Endothelial cell of umbilical vein (primary cell): ENCODE measurements around the gene CDK5. TPM values are rescaled to one million over a fixed set of nuclear protein-coding genes. Genes with fewer than 3 reads are reported as not detected.

Experiments used
- BruUV-seq: library from RNA; stranded (reverse); fragments of 400-500 nt; replicated peaks from 2 replicates; lab custom pipeline; 2021; lab: Mats Ljungman, UMichigan
- CTCF ChIA-PET: fragments of 300-600, 350-600 bp; sonication (Branson Sonifier 250); formaldehyde crosslinking; loops from one replicate; lab custom pipeline; 2021; ENCODE audit warnings: antibody characterized with exemption, inconsistent platforms; lab: Charles Lee
- POLR2A ChIA-PET: fragments of 300-600, 350-600 bp; sonication (Branson Sonifier 250); formaldehyde crosslinking; loops from one replicate; lab custom pipeline; 2021; ENCODE audit warnings: antibody characterized with exemption, inconsistent platforms; lab: Charles Lee
- DNase-seq: peaks from one replicate; pipeline ENCODE4 v3.0.0-alpha.2; 2011; ENCODE audit warnings: low read depth, low spot score
- FAIRE-seq: peaks from 2 replicates; lab custom pipeline; 2011; peaks lifted over from hg19 to GRCh38; lab: Jason Lieb, UNC
- H2AFZ ChIP-seq: 2 replicates; pipeline ENCODE4 v1.6.0; 2012; ENCODE audit warnings: low read depth, low read length, control low read depth, inconsistent platforms
- H3K27ac ChIP-seq: 2 replicates; pipeline ENCODE4 v1.5.1; 2011; ENCODE audit warnings: low read depth, mild to moderate bottlenecking, control low read depth, low read length, moderate library complexity; ENCODE audit not compliant: insufficient read depth
- H3K27me3 ChIP-seq, 2 experiments: 2 replicates each; pipeline versions ENCODE4 v1.6.0 to v1.6.1; 2011; ENCODE audit warnings: low read length in 2 of 2, mixed read lengths in 1 of 2; ENCODE audit not compliant: control insufficient read depth in 2 of 2, insufficient read depth in 2 of 2
- H3K36me3 ChIP-seq, 2 experiments: 2 replicates in 1 of 2; 3 replicates in 1 of 2; pipeline ENCODE4 v1.5.1; 2011; ENCODE audit warnings: low read length in 2 of 2, mild to moderate bottlenecking in 1 of 2, moderate library complexity in 1 of 2; ENCODE audit not compliant: control insufficient read depth in 2 of 2, insufficient read depth in 2 of 2; ENCODE audit errors: extremely low read depth in 1 of 2
- H3K4me1 ChIP-seq: 3 replicates; pipeline ENCODE4 v1.5.1; 2011; ENCODE audit warnings: mild to moderate bottlenecking, low read length; ENCODE audit not compliant: control insufficient read depth, insufficient read depth; ENCODE audit errors: extremely low read depth
- H3K4me2 ChIP-seq: 2 replicates; pipeline ENCODE4 v1.6.1; 2011; ENCODE audit warnings: low read length, control low read depth, mixed read lengths; ENCODE audit not compliant: insufficient read depth
- H3K4me3 ChIP-seq, 3 experiments: fragments of 200-600 bp in 1 of 3; sonication (generic), shearing (Covaris generic) in 1 of 3; replicated peaks in 1 of 3; 2 replicates each; pipeline ENCODE4 v1.5.1; 2011 to 2016; ENCODE audit warnings: control low read depth in 3 of 3, low read length in 3 of 3, mild to moderate bottlenecking in 2 of 3, inconsistent platforms in 1 of 3, low read depth in 1 of 3, moderate library complexity in 1 of 3; ENCODE audit not compliant: insufficient read depth in 1 of 3
- H3K79me2 ChIP-seq: 2 replicates; pipeline ENCODE4 v1.6.0; 2012; ENCODE audit warnings: low read length, inconsistent platforms; ENCODE audit not compliant: control insufficient read depth, insufficient read depth
- H3K9ac ChIP-seq: replicated peaks from 2 replicates; pipeline ENCODE3; 2011; ENCODE audit warnings: low read length, control low read depth; ENCODE audit not compliant: insufficient read depth; ENCODE audit errors: extremely low read depth
- H3K9me1 ChIP-seq: replicated peaks from 3 replicates; pipeline ENCODE4 v1.6.0; 2011; ENCODE audit warnings: mild to moderate bottlenecking, low read length; ENCODE audit not compliant: control insufficient read depth, insufficient read depth; ENCODE audit errors: extremely low read depth
- H3K9me3 ChIP-seq: replicated peaks from 2 replicates; pipeline ENCODE4 v1.5.1; 2012; ENCODE audit warnings: low read length, inconsistent platforms; ENCODE audit not compliant: control insufficient read depth, insufficient read depth
- H4K20me1 ChIP-seq: replicated peaks from 2 replicates; pipeline ENCODE3; 2011; ENCODE audit warnings: mild to moderate bottlenecking, low read length; ENCODE audit not compliant: control insufficient read depth, insufficient read depth; ENCODE audit errors: extremely low read depth
- CTCF ChIP-seq, 2 donors: IDR thresholded peaks; 1 replicate in 1 of 2; 2 replicates in 1 of 2; pipeline ENCODE4 v1.5.1; 2011; ENCODE audit warnings: low read length in 2 of 2, mild to moderate bottlenecking in 2 of 2, moderate library complexity in 2 of 2, control low read depth in 1 of 2, inconsistent platforms in 1 of 2, low read depth in 1 of 2; ENCODE audit not compliant: insufficient read depth in 1 of 2; ENCODE audit errors: extremely low read depth in 1 of 2
- MYC ChIP-seq: IDR thresholded peaks from one replicate; pipeline ENCODE4 v1.6.1; 2011; ENCODE audit warnings: mild to moderate bottlenecking, low read depth, low read length
- dilution Hi-C: fragments of 300-500 bp; cut with MboI; formaldehyde crosslinking; loops from one replicate; pipeline ENCODE4 v1.15.0; 2019; ENCODE audit warnings: low sequenced_read_pairs; ENCODE audit not compliant: extremely low pct_ligation_motif_present
- intact Hi-C: fragments of 100-400 bp; cut with micrococcal nuclease; formaldehyde crosslinking; loops from one replicate; pipeline ENCODE4 v1.10.0; 2022
- polyA plus RNA-seq, 4 experiments: library from polyadenylated mRNA; depleted of rRNA in 3 of 4; stranded (reverse) in 3 of 4; unstranded in 1 of 4; fragments of >200 nt; gene quantifications; 2 replicates each; pipeline versions ENCODE4 v1.2.1 to v1.2.3, GENCODE V29; 2011 to 2012; ENCODE audit warnings: missing spikeins in 1 of 4
- total RNA-seq: library from RNA; stranded (reverse); gene quantifications from 2 replicates; pipeline ENCODE4 v1.2.3, GENCODE V29; 2021

The CDK5 gene
- total and polyA plus RNA-seq, 2 donors (not counting 3 experiments of a cell fraction or from before 2014, with no cell fraction given) = 16.5 to 38.3 TPM

GRCh38 chr7:151009327-151010036, 48.2 kb downstream of the CDK5 start:
- Histone ChIP-seq H3K4me2 (no peak overlapping the region), H3K9me1 (no peaks in the 10 kb centered on the region), H2AFZ (no peak overlapping the region), H3K27ac (no peak overlapping the region), H3K4me3 (no peak overlapping the region), H3K36me3 (peaks cover 0 to 27% of the 10 kb centered on the region in 2 experiments), H3K4me1 (peaks cover 37% of the 10 kb centered on the region), H3K79me2 (no peaks in the 10 kb centered on the region), H3K9me3 (no peaks in the 10 kb centered on the region), H3K27me3 (no peaks in the 10 kb centered on the region), H4K20me1 (no peaks in the 10 kb centered on the region), H3K9ac (no peak overlapping the region)
- POLR2A ChIA-PET = no interaction called here
- TF ChIP-seq MYC (no peak), CTCF (IDR thresholded peaks at IDR 0.05; ENCODE audit: extremely low read depth in 1 of 2, insufficient read depth in 1 of 2, low read depth in 1 of 2, low read length in 2 of 2) (peak in 1 of 2 donors; percentile 16)
- no TSS peak for BruUV-seq
- DNase-seq (no peak), FAIRE-seq (no peak)
- dilution Hi-C loops = no loop called here
- CTCF ChIA-PET = interaction anchor here (1.0 to 9.4 kb wide), 14 partner anchors 9 to 111 kb away, joined by 3 to 107 read pairs (median 8); partner anchors contain the start of genes ATG9B and NOS3
- intact Hi-C loops = no loop called here
